HFF-Myc (cell line): ENCODE data around the gene SLC28A1.

Experiments
- DNase-seq: peaks from one replicate; pipeline ENCODE4 v3.0.0-alpha.2; 2011; ENCODE audit warnings: low read depth; ENCODE audit errors: extremely low read depth
- H3K4me3 ChIP-seq: replicated peaks from 2 replicates; pipeline ENCODE4 v1.5.1; 2011; ENCODE audit warnings: low read depth, mild to moderate bottlenecking, control low read depth, low read length
- TF ChIP-seq, protein P1 (sequence below): IDR thresholded peaks from 2 replicates; pipeline ENCODE4 v1.5.1; 2012; ENCODE audit warnings: mild to moderate bottlenecking, low read depth, low read length, control low read depth; ENCODE audit errors: missing control alignments

The SLC28A1 gene

DNA sequence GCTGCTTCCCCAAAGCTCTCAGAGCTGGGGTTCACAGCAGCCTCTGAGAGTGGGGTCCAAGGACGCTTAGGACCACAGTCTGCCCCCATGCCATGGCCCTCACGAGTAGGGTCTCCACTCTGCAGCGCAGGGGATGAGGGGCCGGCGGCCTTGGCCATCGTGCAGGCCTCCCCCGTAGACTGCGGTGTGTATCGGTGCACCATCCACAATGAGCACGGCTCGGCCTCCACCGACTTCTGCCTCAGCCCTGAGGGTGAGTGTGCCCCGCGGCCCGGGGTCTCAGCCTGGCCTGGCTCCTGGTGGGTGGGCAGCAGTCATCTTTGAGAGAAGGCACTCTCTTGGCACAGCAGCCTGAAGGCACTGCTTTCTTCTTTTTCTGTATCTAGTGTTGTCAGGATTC lies 24.8 kb upstream of the SLC28A1 start:
- no peak for DNase-seq
- TF ChIP-seq, protein P1, sequence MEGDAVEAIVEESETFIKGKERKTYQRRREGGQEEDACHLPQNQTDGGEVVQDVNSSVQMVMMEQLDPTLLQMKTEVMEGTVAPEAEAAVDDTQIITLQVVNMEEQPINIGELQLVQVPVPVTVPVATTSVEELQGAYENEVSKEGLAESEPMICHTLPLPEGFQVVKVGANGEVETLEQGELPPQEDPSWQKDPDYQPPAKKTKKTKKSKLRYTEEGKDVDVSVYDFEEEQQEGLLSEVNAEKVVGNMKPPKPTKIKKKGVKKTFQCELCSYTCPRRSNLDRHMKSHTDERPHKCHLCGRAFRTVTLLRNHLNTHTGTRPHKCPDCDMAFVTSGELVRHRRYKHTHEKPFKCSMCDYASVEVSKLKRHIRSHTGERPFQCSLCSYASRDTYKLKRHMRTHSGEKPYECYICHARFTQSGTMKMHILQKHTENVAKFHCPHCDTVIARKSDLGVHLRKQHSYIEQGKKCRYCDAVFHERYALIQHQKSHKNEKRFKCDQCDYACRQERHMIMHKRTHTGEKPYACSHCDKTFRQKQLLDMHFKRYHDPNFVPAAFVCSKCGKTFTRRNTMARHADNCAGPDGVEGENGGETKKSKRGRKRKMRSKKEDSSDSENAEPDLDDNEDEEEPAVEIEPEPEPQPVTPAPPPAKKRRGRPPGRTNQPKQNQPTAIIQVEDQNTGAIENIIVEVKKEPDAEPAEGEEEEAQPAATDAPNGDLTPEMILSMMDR, result no peak
- no peak overlapping the region for H3K4me3 ChIP-seq

GRCh38 chr15:84861781-84862180 lies 22.7 kb upstream of the SLC28A1 start:
- no peak for DNase-seq
- TF ChIP-seq, protein P1, result no peak
- no peak overlapping the region for H3K4me3 ChIP-seq

DNA sequence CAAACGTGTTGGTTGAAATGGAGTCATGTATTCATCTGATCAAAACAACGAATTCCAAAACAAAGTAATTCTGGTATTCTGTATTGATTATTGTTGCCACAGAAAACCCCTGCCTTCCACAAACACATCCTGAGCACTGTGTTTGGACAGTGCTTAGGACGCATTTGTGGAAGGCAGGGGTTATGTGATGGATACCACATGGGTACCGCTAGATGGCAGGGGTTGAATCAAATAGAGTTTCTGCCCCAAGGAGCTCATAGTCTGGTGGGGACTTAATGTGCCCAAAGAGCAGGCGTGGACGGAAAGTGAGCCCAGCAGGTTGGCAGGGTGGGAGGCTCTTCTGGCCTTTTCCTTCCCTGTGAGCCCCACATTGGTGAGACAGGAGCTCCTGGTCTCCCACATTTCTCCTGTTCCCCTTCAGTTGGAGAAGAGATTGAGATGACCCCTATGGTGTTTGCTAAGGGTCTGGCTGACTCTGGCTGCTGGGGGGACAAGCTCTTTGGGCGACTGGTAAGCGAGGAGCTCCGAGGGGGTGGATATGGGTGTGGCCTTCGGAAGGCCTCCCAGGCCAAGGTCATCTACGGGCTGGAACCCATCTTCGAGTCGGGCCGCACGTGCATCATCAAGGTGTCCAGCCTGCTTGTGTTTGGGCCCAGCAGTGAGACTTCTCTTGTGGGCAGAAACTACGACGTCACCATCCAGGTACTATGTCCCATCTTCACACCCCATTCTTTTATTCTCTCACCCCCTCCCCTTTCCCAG lies 22.1 kb upstream of the SLC28A1 start:
- H3K4me3 ChIP-seq, result no peak overlapping the region
- TF ChIP-seq, protein P1, result no peak
- no peak for DNase-seq

- H3K4me3 ChIP-seq, result no peak overlapping the region
- TF ChIP-seq, protein P1, result no peak
- no peak for DNase-seq
These were observed 20.7 kb upstream of the SLC28A1 start for GRCh38 chr15:84863565-84864443.

DNA sequence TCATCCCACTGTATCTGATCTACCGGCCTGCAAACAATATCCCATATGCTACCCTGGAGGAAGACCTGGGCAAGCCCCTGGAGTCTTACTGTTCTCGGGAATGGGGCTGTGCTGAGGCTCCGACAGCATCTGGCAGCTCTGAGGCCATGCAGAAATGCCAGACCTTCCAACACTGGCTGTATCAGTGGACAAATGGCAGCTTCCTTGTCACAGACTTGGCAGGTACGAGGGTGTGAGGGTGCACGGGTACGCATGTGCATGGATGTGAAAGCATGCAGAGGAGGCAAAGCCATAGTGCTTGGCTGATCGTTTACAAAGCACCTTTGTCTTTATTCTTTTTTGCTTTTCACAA lies 20.0 kb upstream of the SLC28A1 start:
- DNase-seq, result no peak
- TF ChIP-seq, protein P1, result no peak
- no peak overlapping the region for H3K4me3 ChIP-seq

- TF ChIP-seq, protein P1, result no peak
- H3K4me3 ChIP-seq, result no peak overlapping the region
- DNase-seq, result no peak
These were observed 19.3 kb upstream of the SLC28A1 start for GRCh38 chr15:84865074-84865569.
